ENCODE measurements around the gene ATP2A2. TPM values are rescaled to one million over a fixed set of nuclear protein-coding genes. Genes with fewer than 3 reads are reported as not detected.

Gene ATP2A2
- total RNA-seq, 1 experiment from 2014 or later, result 262 TPM

DNA sequence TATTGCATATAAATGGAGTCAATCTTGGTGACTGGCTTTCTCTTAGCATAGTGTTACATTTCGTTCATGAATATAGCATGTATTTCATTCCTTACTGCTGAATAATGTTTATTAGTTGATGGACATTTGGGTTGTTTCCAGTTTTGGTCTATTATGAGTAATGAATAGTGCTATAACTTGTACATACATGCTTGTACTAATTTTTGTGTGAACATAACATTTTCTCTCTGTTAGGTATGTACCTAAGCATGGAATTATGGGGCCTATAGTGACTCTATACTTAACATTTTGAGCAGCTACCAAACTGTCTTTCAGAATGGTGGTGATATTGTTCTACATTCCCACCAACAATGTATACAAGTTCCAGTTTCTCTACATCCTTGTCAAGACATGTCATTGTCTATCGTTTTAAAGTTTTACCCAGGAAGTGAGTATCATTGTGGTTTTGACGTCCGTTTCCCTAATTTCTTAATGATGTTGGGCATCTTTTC, 23.1 kb downstream of the ATP2A2 start:
- no peak overlapping the region for H3K27ac Mint-ChIP-seq (ENCODE audit: unreplicated experiment)
- H3K36me3 Mint-ChIP-seq (ENCODE audit: insufficient read depth, unreplicated experiment), result peaks cover 86% of the 10 kb centered on the region

DNA sequence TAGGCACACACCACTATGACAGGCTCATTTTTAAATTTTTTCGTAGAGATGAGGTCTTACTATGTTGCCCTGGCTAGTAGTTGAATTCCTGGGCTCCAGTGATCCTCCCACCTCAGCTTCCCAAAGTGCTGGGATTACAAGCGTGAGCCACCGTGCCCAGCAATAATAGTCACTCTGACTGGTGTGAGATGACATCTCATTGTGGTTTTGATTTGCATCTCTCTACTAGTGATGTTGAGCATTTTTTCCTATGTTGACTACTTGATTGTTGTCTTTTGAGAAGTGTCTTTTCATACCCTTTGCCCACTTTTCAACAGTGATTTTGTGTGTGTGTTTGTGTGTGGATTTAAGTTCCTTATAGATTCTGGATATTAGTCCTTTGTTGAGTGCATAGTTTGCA, 26.3 kb downstream of the ATP2A2 start:
- ChIA-PET POLR2A (no interaction called here), CTCF (no interaction called here)
- no peak for DNase-seq
- Mint-ChIP-seq H3K4me3 (ENCODE audit: unreplicated experiment) (no peak overlapping the region), H3K36me3 (ENCODE audit: insufficient read depth, unreplicated experiment) (peaks cover 84% of the 10 kb centered on the region), H3K9me3 (ENCODE audit: unreplicated experiment) (no peaks in the 10 kb centered on the region), H3K27ac (ENCODE audit: unreplicated experiment) (no peak overlapping the region), H3K27me3 (ENCODE audit: insufficient read depth, unreplicated experiment) (no peaks in the 10 kb centered on the region), H3K4me1 (ENCODE audit: low read depth, unreplicated experiment) (peaks cover 11% of the 10 kb centered on the region)
- BruUV-seq (replicated peaks), result no TSS peak
- Histone ChIP-seq H3K4me1 (no peaks in the 10 kb centered on the region; the same call in 1 of the 2 replicates), H3K4me3 (ENCODE audit: low read depth, low read length) (no peak overlapping the region), H3K9me3 (no peaks in the 10 kb centered on the region), H3K36me3 (ENCODE audit: control insufficient read depth, insufficient read depth, low read length) (peaks cover 1% of the 10 kb centered on the region; the same call in 1 of the 2 replicates), H3K27me3 (replicated peaks; ENCODE audit: control insufficient read depth, insufficient read depth, low read length) (no peaks in the 10 kb centered on the region)
- TF ChIP-seq, protein P1, sequence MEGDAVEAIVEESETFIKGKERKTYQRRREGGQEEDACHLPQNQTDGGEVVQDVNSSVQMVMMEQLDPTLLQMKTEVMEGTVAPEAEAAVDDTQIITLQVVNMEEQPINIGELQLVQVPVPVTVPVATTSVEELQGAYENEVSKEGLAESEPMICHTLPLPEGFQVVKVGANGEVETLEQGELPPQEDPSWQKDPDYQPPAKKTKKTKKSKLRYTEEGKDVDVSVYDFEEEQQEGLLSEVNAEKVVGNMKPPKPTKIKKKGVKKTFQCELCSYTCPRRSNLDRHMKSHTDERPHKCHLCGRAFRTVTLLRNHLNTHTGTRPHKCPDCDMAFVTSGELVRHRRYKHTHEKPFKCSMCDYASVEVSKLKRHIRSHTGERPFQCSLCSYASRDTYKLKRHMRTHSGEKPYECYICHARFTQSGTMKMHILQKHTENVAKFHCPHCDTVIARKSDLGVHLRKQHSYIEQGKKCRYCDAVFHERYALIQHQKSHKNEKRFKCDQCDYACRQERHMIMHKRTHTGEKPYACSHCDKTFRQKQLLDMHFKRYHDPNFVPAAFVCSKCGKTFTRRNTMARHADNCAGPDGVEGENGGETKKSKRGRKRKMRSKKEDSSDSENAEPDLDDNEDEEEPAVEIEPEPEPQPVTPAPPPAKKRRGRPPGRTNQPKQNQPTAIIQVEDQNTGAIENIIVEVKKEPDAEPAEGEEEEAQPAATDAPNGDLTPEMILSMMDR (IDR thresholded peaks at IDR 0.05; ENCODE audit: insufficient read depth in 1 of 2, low read depth in 1 of 2, low read length in 1 of 2, severe bottlenecking in 1 of 2, unreplicated experiment in 1 of 2), result no peak
- intact Hi-C loops (cut with micrococcal nuclease; ENCODE audit: unreplicated experiment), result no loop called here

More for the DNA sequence above, 23.1 kb downstream of the ATP2A2 start:
- Histone ChIP-seq H3K36me3 (ENCODE audit: control insufficient read depth, insufficient read depth, low read length) (peaks cover 3% of the 10 kb centered on the region), H3K27me3 (replicated peaks; ENCODE audit: control insufficient read depth, insufficient read depth, low read length) (no peaks in the 10 kb centered on the region), H3K4me3 (ENCODE audit: low read depth, low read length) (no peak overlapping the region), H3K9me3 (no peaks in the 10 kb centered on the region), H3K4me1 (no peaks in the 10 kb centered on the region; the same call in 1 of the 2 replicates)
- no peak for DNase-seq
- ChIA-PET CTCF (no interaction called here), POLR2A (no interaction called here)
- TF ChIP-seq, protein P1 (IDR thresholded peaks at IDR 0.05; ENCODE audit: insufficient read depth in 1 of 2, low read depth in 1 of 2, low read length in 1 of 2, severe bottlenecking in 1 of 2, unreplicated experiment in 1 of 2), result no peak
- no peak overlapping the region for H3K4me3 Mint-ChIP-seq (ENCODE audit: unreplicated experiment)
- peaks cover 11% of the 10 kb centered on the region for H3K4me1 Mint-ChIP-seq (ENCODE audit: low read depth, unreplicated experiment)
- intact Hi-C loops (cut with micrococcal nuclease; ENCODE audit: unreplicated experiment), result no loop called here
- H3K9me3 Mint-ChIP-seq (ENCODE audit: unreplicated experiment), result no peaks in the 10 kb centered on the region
- BruUV-seq (replicated peaks), result no TSS peak
- no peaks in the 10 kb centered on the region for H3K27me3 Mint-ChIP-seq (ENCODE audit: insufficient read depth, unreplicated experiment)

DNA sequence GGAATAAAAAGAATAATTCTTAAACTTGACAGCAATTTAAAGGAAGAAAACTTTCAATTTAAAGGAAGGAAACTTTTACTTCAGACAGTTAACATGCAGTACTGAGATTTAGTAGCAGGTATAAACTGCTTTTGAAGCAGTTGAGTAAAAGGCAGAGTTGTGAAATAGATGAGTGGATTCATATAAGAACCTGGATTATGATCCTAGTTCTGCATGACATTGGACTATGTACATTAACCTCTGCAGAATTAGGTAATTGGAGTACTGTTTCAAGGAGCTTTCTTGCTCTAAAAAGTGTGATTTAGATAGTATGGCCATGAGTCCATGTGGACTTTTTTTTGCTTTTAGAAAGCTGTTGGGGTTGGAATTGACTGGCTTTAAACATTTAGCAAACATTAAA, 29.7 kb downstream of the ATP2A2 start:
- POLR2A ChIA-PET, result interaction anchor here (0.6 kb wide), 1 partner anchor 218 kb away, joined by 3 read pairs; no protein-coding TSS in a partner anchor

More for the DNA sequence above, 29.7 kb downstream of the ATP2A2 start:
- Mint-ChIP-seq H3K4me3 (ENCODE audit: unreplicated experiment) (no peak overlapping the region), H3K4me1 (ENCODE audit: low read depth, unreplicated experiment) (peaks cover 11% of the 10 kb centered on the region), H3K27me3 (ENCODE audit: insufficient read depth, unreplicated experiment) (no peaks in the 10 kb centered on the region), H3K9me3 (ENCODE audit: unreplicated experiment) (no peaks in the 10 kb centered on the region), H3K36me3 (ENCODE audit: insufficient read depth, unreplicated experiment) (peaks cover 88% of the 10 kb centered on the region), H3K27ac (ENCODE audit: unreplicated experiment) (no peak overlapping the region)
- TF ChIP-seq, protein P1 (IDR thresholded peaks at IDR 0.05; ENCODE audit: insufficient read depth in 1 of 2, low read depth in 1 of 2, low read length in 1 of 2, severe bottlenecking in 1 of 2, unreplicated experiment in 1 of 2), result no peak
- Histone ChIP-seq H3K27me3 (replicated peaks; ENCODE audit: control insufficient read depth, insufficient read depth, low read length) (no peaks in the 10 kb centered on the region), H3K4me1 (no peaks in the 10 kb centered on the region; the same call in 1 of the 2 replicates), H3K36me3 (ENCODE audit: control insufficient read depth, insufficient read depth, low read length) (no peaks in the 10 kb centered on the region; the same call in 1 of the 2 replicates), H3K4me3 (ENCODE audit: low read depth, low read length) (no peak overlapping the region), H3K9me3 (no peaks in the 10 kb centered on the region)
- no peak for DNase-seq
- no TSS peak for BruUV-seq (replicated peaks)
- intact Hi-C loops (cut with micrococcal nuclease; ENCODE audit: unreplicated experiment), result no loop called here
- CTCF ChIA-PET, result no interaction called here
